Amniotic epithelial cell (primary cell): ENCODE results near the gene NEK8.
"Not testable (repeated sequence)": the region's sequence is repeated elsewhere in the genome, so short reads cannot be mapped to it uniquely, and the experiment has no call there.

Experiments
- DNase-seq: peaks from one replicate; pipeline ENCODE4 v3.0.0-alpha.2; 2010; ENCODE audit warnings: low read depth

NEK8 gene

GRCh38 chr17:28710861-28711722 lies 17.5 kb upstream of the NEK8 start:
- peak; percentile 81 for DNase-seq

GRCh38 chr17:28711723-28712031 lies 16.9 kb upstream of the NEK8 start, which contains the start of gene PROCA1:
Gene PROCA1 (minus strand): TSS chr17:28711888. CDS start chr17:28711660, 228 bp downstream.
- DNase-seq: no peak

- no peak for DNase-seq
Observed at GRCh38 chr17:28712032-28712704, 16.4 kb upstream of the NEK8 start.

GRCh38 chr17:28712705-28713415 lies 15.7 kb upstream of the NEK8 start:
- no peak for DNase-seq

GRCh38 chr17:28714281-28714680 lies 14.3 kb upstream of the NEK8 start:
- DNase-seq: no peak

GRCh38 chr17:28715217-28715616 lies 13.4 kb upstream of the NEK8 start:
- DNase-seq: no peak

- DNase-seq: peak; percentile 33
Observed at GRCh38 chr17:28716740-28717577, 11.6 kb upstream of the NEK8 start.

- peak; percentile 89 for DNase-seq
Observed at GRCh38 chr17:28717578-28718332, 10.8 kb upstream of the NEK8 start, which contains the start of gene RAB34. Gene RAB34 (minus strand): TSS chr17:28717868. CDS start chr17:28717266, 602 bp downstream.

GRCh38 chr17:28718333-28719020 lies 10.1 kb upstream of the NEK8 start:
- DNase-seq: no peak

- no peak for DNase-seq
Observed at GRCh38 chr17:28719021-28719433, 9.6 kb upstream of the NEK8 start.

- DNase-seq: no peak
Observed at GRCh38 chr17:28720247-28720996, 8.2 kb upstream of the NEK8 start.

- not testable (repeated sequence) for DNase-seq
Observed at GRCh38 chr17:28720997-28721329, 7.6 kb upstream of the NEK8 start.

GRCh38 chr17:28722417-28723158 lies 6.0 kb upstream of the NEK8 start:
- no peak for DNase-seq

GRCh38 chr17:28723159-28723835 lies 5.3 kb upstream of the NEK8 start:
- DNase-seq: no peak

- not testable (repeated sequence) for DNase-seq
Observed at GRCh38 chr17:28723836-28724499, 4.6 kb upstream of the NEK8 start.

GRCh38 chr17:28724500-28725165 lies 4.0 kb upstream of the NEK8 start:
- no peak for DNase-seq

- DNase-seq: peak; percentile 84
Observed at GRCh38 chr17:28725166-28725659, 3.4 kb upstream of the NEK8 start.
